PC-3 (cell line): ENCODE data around the gene ADGRV1. TPM values are rescaled to one million over a fixed set of nuclear protein-coding genes. Genes with fewer than 3 reads are reported as not detected.
A peak's percentile ranks its signal among the peaks of the same experiment; 100 is the strongest.

Experiments used
- ATAC-seq: fragments of 200-7000 bp; cut with Tn5 transposase; 2 replicates; pipeline ENCODE4 v1.9.1; 2020; ENCODE audit warnings: mild to moderate bottlenecking, moderate library complexity
- BruUV-seq: library from RNA; stranded (reverse); fragments of 400-500 nt; replicated peaks from 2 replicates; lab custom pipeline; 2021; lab: Mats Ljungman, UMichigan
- CTCF ChIA-PET: fragments of 300-600 bp; sonication (Branson Sonifier 250); formaldehyde crosslinking; loops from one replicate; lab custom pipeline; 2022; ENCODE audit warnings: antibody characterized with exemption; lab: Charles Lee
- POLR2A ChIA-PET: fragments of 300-600 bp; sonication (Branson Sonifier 250); formaldehyde crosslinking; loops from one replicate; lab custom pipeline; 2022; ENCODE audit warnings: antibody characterized with exemption; ENCODE audit not compliant: unreplicated experiment; lab: Charles Lee
- DNase-seq: peaks from one replicate; pipeline ENCODE4 v3.0.0-alpha.2; 2015
- H2AFZ ChIP-seq: fragments of 300-600 bp; sonication (generic); 2 replicates; pipeline ENCODE4 v1.6.0; 2016; ENCODE audit warnings: antibody characterized with exemption, low read length
- H3F3A ChIP-seq: fragments of 300-600 bp; sonication (generic); one replicate; pipeline ENCODE4 v1.6.0; 2017; ENCODE audit warnings: antibody characterized with exemption, low read length, control low read depth, mild to moderate bottlenecking; ENCODE audit not compliant: unreplicated experiment
- H3K27ac ChIP-seq: fragments of 300-600 bp; sonication (generic); 2 replicates; pipeline ENCODE4 v1.5.1; 2016; ENCODE audit warnings: mild to moderate bottlenecking, low read length
- H3K27me3 ChIP-seq: fragments of 300-600 bp; sonication (generic); 2 replicates; pipeline ENCODE4 v1.6.1; 2016; ENCODE audit warnings: low read length, mixed read lengths
- H3K36me3 ChIP-seq: fragments of 300-600 bp; sonication (generic); 2 replicates; pipeline ENCODE4 v1.6.1; 2016; ENCODE audit warnings: low read depth, mixed run types, low read length, mixed read lengths
- H3K4me1 ChIP-seq: fragments of 300-600 bp; sonication (generic); 2 replicates; pipeline ENCODE4 v1.5.1; 2016; ENCODE audit warnings: low read length; ENCODE audit not compliant: insufficient read depth
- H3K4me2 ChIP-seq: fragments of 300-600 bp; sonication (generic); 2 replicates; pipeline ENCODE4 v1.6.0; 2016; ENCODE audit warnings: low read length
- H3K4me3 ChIP-seq: fragments of 300-600 bp; sonication (generic); 2 replicates; pipeline ENCODE4 v1.5.1; 2016; ENCODE audit warnings: mild to moderate bottlenecking, low read length, mixed read lengths
- H3K79me2 ChIP-seq: fragments of 300-600 bp; sonication (generic); 2 replicates; pipeline ENCODE4 v1.6.1; 2017; ENCODE audit warnings: low read length, mixed read lengths
- H3K9ac ChIP-seq: fragments of 300-600 bp; sonication (generic); 2 replicates; pipeline ENCODE4 v1.6.0; 2016; ENCODE audit warnings: mild to moderate bottlenecking, low read length
- H3K9me2 ChIP-seq: fragments of 300-600 bp; sonication (generic); replicated peaks from 2 replicates; pipeline ENCODE4 v1.6.1; 2016; ENCODE audit warnings: mixed run types, low read length, mixed read lengths
- H3K9me3 ChIP-seq: fragments of 300-600 bp; sonication (generic); 2 replicates; pipeline ENCODE4 v1.6.1; 2016; ENCODE audit warnings: low read length, mixed read lengths
- H4K20me1 ChIP-seq: fragments of 300-600 bp; sonication (generic); 2 replicates; pipeline ENCODE4 v1.6.1; 2016; ENCODE audit warnings: low read length, mixed read lengths
- CTCF ChIP-seq: fragments of 300-600 bp; sonication (generic); conservative IDR thresholded peaks from 2 replicates; pipeline ENCODE4 v1.5.1; 2017; ENCODE audit warnings: antibody characterized with exemption, low read depth, mild to moderate bottlenecking, low read length
- EZH2 ChIP-seq: fragments of 300-600 bp; sonication (generic); IDR thresholded peaks from one replicate; pipeline ENCODE4 v1.6.1; 2017; ENCODE audit warnings: antibody characterized with exemption, mild to moderate bottlenecking, low read length; ENCODE audit not compliant: unreplicated experiment
- EZH2phosphoT487 ChIP-seq: fragments of 300-600 bp; sonication (generic); IDR thresholded peaks from 2 replicates; pipeline ENCODE4 v1.6.1; 2018; ENCODE audit warnings: mild to moderate bottlenecking, antibody characterized with exemption, low read length, borderline replicate concordance
- intact Hi-C: fragments of 100-400 bp; cut with micrococcal nuclease; formaldehyde crosslinking; loops from 2 replicates; pipeline ENCODE4 v1.9.0; 2023
- total RNA-seq: library from RNA; depleted of rRNA; stranded (reverse); fragments of >200 nt; gene quantifications from 2 replicates; pipeline ENCODE4 v1.2.3, GENCODE V29; 2014

Gene ADGRV1
- total RNA-seq, 1 experiment from 2014 or later = 22.7 TPM

GRCh38 chr5:90675222-90675621 lies 116.6 kb downstream of the ADGRV1 start:
- H3K79me2 ChIP-seq = no peaks in the 10 kb centered on the region
- H3K9me2 ChIP-seq = no peaks in the 10 kb centered on the region
- no peaks in the 10 kb centered on the region for H3K4me1 ChIP-seq
- no peak overlapping the region for H3K4me3 ChIP-seq
- DNase-seq (no peak), ATAC-seq (no peak)
- POLR2A ChIA-PET = no interaction called here
- intact Hi-C loops = no loop called here
- H3K9me3 ChIP-seq = no peaks in the 10 kb centered on the region
- TF ChIP-seq EZH2 = no peak
- TF ChIP-seq CTCF = no peak
- TF ChIP-seq EZH2phosphoT487 = no peak
- no TSS peak for BruUV-seq
- H3K27ac ChIP-seq = no peak overlapping the region
- H3K4me2 ChIP-seq = no peak overlapping the region
- CTCF ChIA-PET = no interaction called here
- no peaks in the 10 kb centered on the region for H3K36me3 ChIP-seq
- H3K27me3 ChIP-seq = no peaks in the 10 kb centered on the region
- no peaks in the 10 kb centered on the region for H4K20me1 ChIP-seq
- H3K9ac ChIP-seq = no peak overlapping the region
- no peaks in the 10 kb centered on the region for H3F3A ChIP-seq
- H2AFZ ChIP-seq = no peak overlapping the region

GRCh38 chr5:90680921-90681563 lies 122.4 kb downstream of the ADGRV1 start:
- TF ChIP-seq CTCF = no peak
- TF ChIP-seq EZH2phosphoT487 = no peak
- TF ChIP-seq EZH2 = no peak
- no peaks in the 10 kb centered on the region for H3K4me1 ChIP-seq
- BruUV-seq = no TSS peak
- H3K4me3 ChIP-seq = no peak overlapping the region
- CTCF ChIA-PET = no interaction called here
- no peaks in the 10 kb centered on the region for H3F3A ChIP-seq
- no peak overlapping the region for H3K27ac ChIP-seq
- no peaks in the 10 kb centered on the region for H3K9me3 ChIP-seq
- POLR2A ChIA-PET = no interaction called here
- no peaks in the 10 kb centered on the region for H3K36me3 ChIP-seq
- ATAC-seq (peak; percentile 29; the same call in 1 of the 2 replicates), DNase-seq (peak; percentile 11)
- no peaks in the 10 kb centered on the region for H3K9me2 ChIP-seq
- no peak overlapping the region for H2AFZ ChIP-seq
- no peaks in the 10 kb centered on the region for H4K20me1 ChIP-seq
- H3K4me2 ChIP-seq = no peak overlapping the region
- intact Hi-C loops = no loop called here
- no peaks in the 10 kb centered on the region for H3K79me2 ChIP-seq
- H3K27me3 ChIP-seq = no peaks in the 10 kb centered on the region
- H3K9ac ChIP-seq = no peak overlapping the region

- no TSS peak for BruUV-seq
- CTCF ChIA-PET = no interaction called here
Observed at GRCh38 chr5:90682278-90682677, 123.7 kb downstream of the ADGRV1 start.

More at GRCh38 chr5:90682278-90682677, 123.7 kb downstream of the ADGRV1 start:
- ATAC-seq (peak; percentile 50), DNase-seq (no peak)
- Histone ChIP-seq H3F3A (no peaks in the 10 kb centered on the region), H4K20me1 (no peaks in the 10 kb centered on the region), H3K79me2 (no peaks in the 10 kb centered on the region), H3K9me2 (no peaks in the 10 kb centered on the region), H3K27ac (no peak overlapping the region), H3K4me2 (no peak overlapping the region), H3K9me3 (no peaks in the 10 kb centered on the region), H2AFZ (no peak overlapping the region), H3K36me3 (no peaks in the 10 kb centered on the region), H3K27me3 (no peaks in the 10 kb centered on the region), H3K4me1 (no peaks in the 10 kb centered on the region), H3K9ac (no peak overlapping the region), H3K4me3 (no peak overlapping the region)
- TF ChIP-seq EZH2phosphoT487 (no peak), EZH2 (no peak)
- intact Hi-C loops = no loop called here
- POLR2A ChIA-PET = no interaction called here
